Stimulated activated CD8-positive, alpha-beta memory T cell treated with anti-CD3 and anti-CD28 coated beads, Interleukin-12 subunit alpha, Interleukin-12 subunit beta, amount 100 ng/mL, for 24 hours (primary cell): ENCODE data around the gene CLMP.
"Not testable (repeated sequence)": the region's sequence is repeated elsewhere in the genome, so short reads cannot be mapped to it uniquely, and the experiment has no call there.

Experiments used
- DNase-seq: peaks from one replicate; pipeline ENCODE4 v3.0.0-alpha.2; 2020; ENCODE audit errors: extremely low read depth

CLMP gene

GRCh38 chr11:123218451-123218850, 23.4 kb upstream of the CLMP start:
- DNase-seq, result no peak

- no peak for DNase-seq
Observed at GRCh38 chr11:123217897-123218296, 22.8 kb upstream of the CLMP start.

- DNase-seq, result no peak
Observed at GRCh38 chr11:123216249-123216648, 21.2 kb upstream of the CLMP start.

GRCh38 chr11:123214940-123215339, 19.9 kb upstream of the CLMP start:
- no peak for DNase-seq

GRCh38 chr11:123214396-123214795, 19.3 kb upstream of the CLMP start:
- DNase-seq, result no peak

GRCh38 chr11:123213307-123213771, 18.3 kb upstream of the CLMP start:
- DNase-seq, result no peak

- no peak for DNase-seq
Observed at GRCh38 chr11:123212406-123212805, 17.4 kb upstream of the CLMP start.

- DNase-seq, result no peak
Observed at GRCh38 chr11:123211981-123212380, 16.9 kb upstream of the CLMP start.

GRCh38 chr11:123211149-123211852, 16.3 kb upstream of the CLMP start:
- no peak for DNase-seq

GRCh38 chr11:123209591-123209990, 14.5 kb upstream of the CLMP start:
- DNase-seq, result no peak

GRCh38 chr11:123206791-123207434, 11.9 kb upstream of the CLMP start:
- DNase-seq, result no peak

- DNase-seq, result not testable (repeated sequence)
Observed at GRCh38 chr11:123206055-123206454, 11.0 kb upstream of the CLMP start.

GRCh38 chr11:123203934-123204333, 8.9 kb upstream of the CLMP start:
- no peak for DNase-seq

- DNase-seq, result no peak
Observed at GRCh38 chr11:123203471-123203870, 8.4 kb upstream of the CLMP start.

GRCh38 chr11:123202155-123203151, 7.4 kb upstream of the CLMP start:
- DNase-seq, result no peak

- no peak for DNase-seq
Observed at GRCh38 chr11:123200264-123200663, 5.2 kb upstream of the CLMP start.

- DNase-seq, result no peak
Observed at GRCh38 chr11:123197711-123198110, 2.7 kb upstream of the CLMP start.

GRCh38 chr11:123196060-123196714, 1.1 kb upstream of the CLMP start:
- no peak for DNase-seq

GRCh38 chr11:123194337-123195187, 486 bp downstream of the CLMP start:
- no peak for DNase-seq

- DNase-seq, result no peak
Observed at GRCh38 chr11:123193742-123194141, 1.3 kb downstream of the CLMP start.

GRCh38 chr11:123191939-123192338, 3.1 kb downstream of the CLMP start:
- no peak for DNase-seq
